Esophagus (tissue), 2 donors: Measurements from ENCODE around the gene TGFBR1. TPM values are rescaled to one million over a fixed set of nuclear protein-coding genes. Genes with fewer than 3 reads are reported as not detected.

Experiments
- H3K27ac ChIP-seq, 2 donors: one replicate each; pipeline ENCODE4 v1.5.1; 2013; ENCODE audit warnings: low read depth in 2 of 2, mild to moderate bottlenecking in 2 of 2, inconsistent platforms in 1 of 2, low read length in 1 of 2, moderate library complexity in 1 of 2
- H3K27me3 ChIP-seq, 2 donors: one replicate each; pipeline ENCODE4 v1.6.1; 2013; ENCODE audit warnings: low read length in 2 of 2, control low read depth in 1 of 2, mild to moderate bottlenecking in 1 of 2; ENCODE audit not compliant: insufficient read depth in 2 of 2, control insufficient read depth in 1 of 2
- H3K36me3 ChIP-seq, 2 donors: one replicate each; pipeline ENCODE4 v1.6.1; 2013; ENCODE audit warnings: low read length in 1 of 2; ENCODE audit not compliant: control insufficient read depth in 2 of 2, insufficient read depth in 2 of 2
- H3K4me1 ChIP-seq, 2 donors: one replicate each; pipeline ENCODE4 v1.6.1; 2013; ENCODE audit warnings: low read length in 1 of 2; ENCODE audit not compliant: control insufficient read depth in 2 of 2, insufficient read depth in 2 of 2
- H3K4me3 ChIP-seq, 2 donors: one replicate each; pipeline ENCODE4 v1.5.1; 2013; ENCODE audit warnings: low read length in 2 of 2, mild to moderate bottlenecking in 2 of 2, low read depth in 1 of 2, moderate library complexity in 1 of 2
- H3K9me3 ChIP-seq, 2 donors: one replicate each; pipeline ENCODE4 v1.6.1; 2013; ENCODE audit warnings: mild to moderate bottlenecking in 2 of 2, low read depth in 1 of 2, low read length in 1 of 2, moderate library complexity in 1 of 2; ENCODE audit not compliant: control insufficient read depth in 2 of 2, insufficient read depth in 1 of 2
- WGBS, 2 donors: extraction: QIAGEN DNeasy Blood & Tissue Kit; methylation state at CpG; one replicate each; pipeline ENCODE4 v1.1.7; 2013; 5-methylcytosine and 5-hydroxymethylcytosine counted together
- polyA plus RNA-seq, 2 donors: library from polyadenylated mRNA; stranded (reverse); fragments of 200-250 nt; gene quantifications; one replicate each; pipeline ENCODE4 v1.2.3, GENCODE V29; 2013
- donor health status: healthy with polysubstance abuse.
- donor health status: Bipolar disorder and iron deficiency.

TGFBR1 gene
- polyA plus RNA-seq, 2 donors, result 6.6 TPM

DNA sequence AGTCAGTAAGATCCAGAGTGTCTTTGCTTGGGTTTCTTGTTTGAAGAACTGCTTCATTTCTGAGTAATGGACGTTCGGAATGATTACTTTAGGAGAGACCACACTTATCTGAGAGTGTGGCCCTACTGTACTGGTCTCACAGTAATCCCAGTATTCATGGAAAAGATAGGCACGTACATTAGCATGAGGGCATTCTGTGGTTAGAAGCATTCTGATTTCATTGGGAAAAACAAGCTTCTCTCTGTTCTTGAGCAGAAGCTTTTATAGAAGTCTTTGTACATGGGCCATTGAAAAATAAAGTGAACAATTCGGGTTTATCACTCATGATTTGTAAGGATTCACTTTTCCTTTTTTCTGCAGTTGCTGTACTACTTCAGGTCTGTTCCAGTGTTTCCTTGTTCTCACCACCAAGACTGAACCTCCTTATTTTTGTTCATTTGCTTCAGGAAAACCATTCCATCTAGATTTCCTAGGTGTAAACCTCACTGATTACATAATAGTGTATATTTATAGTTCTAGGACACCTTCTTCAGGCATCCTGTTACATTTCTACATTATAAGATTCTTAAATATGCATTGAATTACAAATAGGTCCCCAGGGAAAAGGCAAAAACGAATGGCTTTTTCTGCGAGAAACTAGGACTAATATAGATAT, 10.1 kb downstream of the TGFBR1 start:
- H3K4me1 ChIP-seq, result peaks cover 0 to 3% of the 10 kb centered on the region in 2 donors
- H3K36me3 ChIP-seq, result no peaks in the 10 kb centered on the region
- no peaks in the 10 kb centered on the region for H3K9me3 ChIP-seq
- H3K4me3 ChIP-seq, result no peak overlapping the region
- H3K27ac ChIP-seq, result no peak overlapping the region
- WGBS, 2 donors, result 78 to 79% methylated on average over 6 of the region's 6 CpGs
- H3K27me3 ChIP-seq, result no peaks in the 10 kb centered on the region

- Histone ChIP-seq H3K27me3 (no peaks in the 10 kb centered on the region), H3K4me3 (no peak overlapping the region), H3K9me3 (no peaks in the 10 kb centered on the region), H3K4me1 (peaks cover 0 to 3% of the 10 kb centered on the region in 2 donors), H3K27ac (no peak overlapping the region), H3K36me3 (no peaks in the 10 kb centered on the region)
- WGBS, 2 donors, result 45 to 50% methylated on average over 3 of the region's 3 CpGs
Measured at GRCh38 chr9:99116003-99116411, 11.1 kb downstream of the TGFBR1 start.

DNA sequence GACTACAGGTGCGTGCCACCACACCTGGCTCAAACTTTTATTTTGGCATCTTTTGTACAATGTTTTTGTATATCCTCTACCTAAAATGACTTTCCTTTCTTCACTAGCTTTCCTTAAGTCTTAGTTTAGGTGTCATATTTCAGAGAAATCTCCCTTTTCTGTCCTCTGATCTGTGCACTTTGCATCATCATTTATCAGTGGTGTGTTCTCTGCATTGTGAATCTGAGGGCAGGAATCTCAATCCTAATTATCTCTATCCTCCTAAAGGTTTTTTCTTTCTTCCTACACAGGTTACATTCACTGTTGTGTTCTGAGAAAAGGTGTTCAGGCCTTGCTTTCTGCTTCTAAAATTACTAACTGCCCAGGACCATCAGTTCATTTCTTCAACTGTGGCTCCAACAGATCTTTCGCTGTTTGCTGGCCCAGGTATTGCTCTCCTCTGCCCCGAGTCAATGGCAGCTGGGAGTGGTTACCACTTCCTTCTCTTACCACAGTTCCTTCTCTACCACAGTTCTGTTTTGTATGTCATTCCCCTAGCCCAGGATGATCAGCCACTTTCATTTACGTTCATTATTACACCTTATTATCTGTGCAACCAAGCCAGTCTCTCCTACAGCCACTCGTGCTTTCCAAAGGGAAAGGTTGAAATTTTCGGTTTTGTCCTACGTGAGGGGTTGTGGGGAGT, 14.0 kb downstream of the TGFBR1 start:
- H3K4me1 ChIP-seq, result no peaks in the 10 kb centered on the region
- 73 to 82% methylated on average over 7 of the region's 7 CpGs for WGBS, 2 donors
- H3K27me3 ChIP-seq, result no peaks in the 10 kb centered on the region
- no peaks in the 10 kb centered on the region for H3K9me3 ChIP-seq
- no peak overlapping the region for H3K4me3 ChIP-seq
- no peaks in the 10 kb centered on the region for H3K36me3 ChIP-seq
- H3K27ac ChIP-seq, result peak overlapping the region in 1 of 2 donors; percentile 13

DNA sequence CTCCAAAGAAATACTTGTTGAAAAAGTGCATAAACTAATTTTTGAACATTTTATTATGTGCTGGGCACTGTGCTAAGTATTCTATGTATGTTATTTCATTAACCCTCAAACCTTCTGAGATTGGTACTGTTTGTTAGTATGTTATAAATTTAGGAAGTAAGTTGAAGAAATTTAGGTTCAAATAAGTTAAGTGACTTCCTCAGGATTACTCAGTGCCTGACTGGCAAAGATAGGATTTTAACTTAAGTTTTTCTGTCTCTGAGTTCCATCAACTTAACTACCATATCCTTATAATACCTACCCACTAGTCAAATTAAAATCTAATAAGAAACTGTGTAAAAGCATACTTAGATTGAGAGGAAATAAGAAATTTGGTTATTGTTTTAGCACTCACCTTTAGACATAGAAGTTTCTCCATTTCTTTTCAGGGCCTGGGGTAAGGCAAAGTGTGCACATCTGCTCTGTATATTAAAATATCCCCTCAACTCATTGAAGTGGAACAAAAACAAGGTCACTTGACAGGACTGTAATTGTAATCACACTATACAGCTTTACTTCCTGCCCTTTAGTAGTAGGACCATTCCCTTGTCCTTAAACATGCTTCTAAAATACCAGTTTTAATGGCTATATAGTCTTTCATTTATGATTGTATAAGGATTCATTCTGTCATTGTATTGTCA, 15.2 kb downstream of the TGFBR1 start:
- Histone ChIP-seq H3K36me3 (no peaks in the 10 kb centered on the region), H3K27ac (no peak overlapping the region), H3K4me1 (no peaks in the 10 kb centered on the region), H3K27me3 (no peaks in the 10 kb centered on the region), H3K4me3 (no peak overlapping the region), H3K9me3 (no peaks in the 10 kb centered on the region)

GRCh38 chr9:99121604-99122003, 16.7 kb downstream of the TGFBR1 start:
- H3K4me1 ChIP-seq, result no peaks in the 10 kb centered on the region
- no peaks in the 10 kb centered on the region for H3K9me3 ChIP-seq
- no peak overlapping the region for H3K4me3 ChIP-seq
- H3K27ac ChIP-seq, result no peak overlapping the region
- H3K36me3 ChIP-seq, result no peaks in the 10 kb centered on the region
- no peaks in the 10 kb centered on the region for H3K27me3 ChIP-seq
- WGBS, 2 donors, result 57 to 71% methylated on average over 1 of the region's 1 CpG

- no peak overlapping the region for H3K27ac ChIP-seq
- peaks cover 0 to 2% of the 10 kb centered on the region in 2 donors for H3K4me1 ChIP-seq
- no peaks in the 10 kb centered on the region for H3K36me3 ChIP-seq
- no peaks in the 10 kb centered on the region for H3K27me3 ChIP-seq
- WGBS, 2 donors, result 92 to 93% methylated on average over 3 of the region's 3 CpGs
- H3K9me3 ChIP-seq, result no peaks in the 10 kb centered on the region
- no peak overlapping the region for H3K4me3 ChIP-seq
Measured at GRCh38 chr9:99124534-99125255, 19.8 kb downstream of the TGFBR1 start.

GRCh38 chr9:99125446-99125845, 20.5 kb downstream of the TGFBR1 start:
- H3K27me3 ChIP-seq, result no peaks in the 10 kb centered on the region
- H3K27ac ChIP-seq, result no peak overlapping the region
- H3K4me3 ChIP-seq, result no peak overlapping the region
- no peaks in the 10 kb centered on the region for H3K36me3 ChIP-seq
- H3K9me3 ChIP-seq, result no peaks in the 10 kb centered on the region
- H3K4me1 ChIP-seq, result peaks cover 0 to 2% of the 10 kb centered on the region in 2 donors
- 92 to 94% methylated on average over 1 of the region's 1 CpG for WGBS, 2 donors

GRCh38 chr9:99126312-99126711, 21.4 kb downstream of the TGFBR1 start:
- peaks cover 0 to 2% of the 10 kb centered on the region in 2 donors for H3K4me1 ChIP-seq

GRCh38 chr9:99127356-99128132, 22.6 kb downstream of the TGFBR1 start:
- no peak overlapping the region for H3K4me3 ChIP-seq
- peak overlapping the region in 1 of 2 donors; percentile 50 for H3K27ac ChIP-seq
- H3K4me1 ChIP-seq, result peaks cover 0 to 2% of the 10 kb centered on the region in 2 donors
- H3K9me3 ChIP-seq, result no peaks in the 10 kb centered on the region
- H3K36me3 ChIP-seq, result peaks cover 0 to 3% of the 10 kb centered on the region in 2 donors
- no peaks in the 10 kb centered on the region for H3K27me3 ChIP-seq
- WGBS, 2 donors, result 62 to 74% methylated on average over 3 of the region's 3 CpGs

More at GRCh38 chr9:99126312-99126711, 21.4 kb downstream of the TGFBR1 start:
- 68 to 82% methylated on average over 2 of the region's 2 CpGs for WGBS, 2 donors
- Histone ChIP-seq H3K4me3 (no peak overlapping the region), H3K27me3 (no peaks in the 10 kb centered on the region), H3K9me3 (no peaks in the 10 kb centered on the region), H3K27ac (no peak overlapping the region), H3K36me3 (no peaks in the 10 kb centered on the region)
